AG08395 (cell line): Measurements from ENCODE around the gene ITPR2.

Source experiments
- DNase-seq: peaks from one replicate; pipeline ENCODE4 v3.0.0; 2012; ENCODE audit warnings: mixed read lengths, low spot score

The ITPR2 gene

DNA sequence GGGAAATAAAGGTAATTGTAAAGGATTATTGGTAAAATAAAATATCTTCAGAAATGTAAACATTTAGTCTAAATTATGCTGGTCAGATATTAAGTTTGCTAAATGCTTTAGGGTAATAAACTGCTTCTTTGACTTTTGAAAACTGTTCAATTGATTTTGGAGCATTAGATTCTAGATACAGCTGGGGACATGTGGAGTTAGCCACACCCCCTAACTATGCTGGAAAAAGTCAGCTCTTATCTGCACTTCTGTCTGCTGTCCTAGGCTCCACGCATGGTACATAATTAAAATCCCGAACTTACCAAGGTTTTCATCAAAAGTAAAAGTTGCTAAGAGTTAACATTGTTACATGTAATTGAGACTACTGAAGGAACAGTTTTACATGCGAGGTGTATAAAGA, 78.8 kb downstream of the ITPR2 start:
- no peak for DNase-seq

DNA sequence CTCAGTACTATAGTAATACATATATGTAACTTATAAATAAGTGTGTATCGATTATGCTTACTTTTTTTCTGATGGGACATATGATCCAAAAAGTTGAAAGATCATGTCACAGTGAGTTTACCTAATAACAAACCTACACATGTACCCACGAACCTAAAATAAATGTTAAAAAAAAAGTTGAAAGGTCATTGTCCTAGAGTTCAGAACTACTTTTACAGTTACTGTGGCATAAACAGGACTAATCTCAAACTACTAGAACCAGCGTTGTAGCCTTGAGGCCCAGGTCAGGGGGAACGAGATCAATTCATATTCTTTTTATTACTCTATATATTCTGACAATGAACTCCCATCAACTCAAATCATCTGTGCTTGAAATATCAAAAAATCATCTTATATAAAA, 81.8 kb downstream of the ITPR2 start:
- DNase-seq: no peak

- DNase-seq: no peak
Measured at GRCh38 chr12:26750531-26751175, 82.3 kb downstream of the ITPR2 start.

DNA sequence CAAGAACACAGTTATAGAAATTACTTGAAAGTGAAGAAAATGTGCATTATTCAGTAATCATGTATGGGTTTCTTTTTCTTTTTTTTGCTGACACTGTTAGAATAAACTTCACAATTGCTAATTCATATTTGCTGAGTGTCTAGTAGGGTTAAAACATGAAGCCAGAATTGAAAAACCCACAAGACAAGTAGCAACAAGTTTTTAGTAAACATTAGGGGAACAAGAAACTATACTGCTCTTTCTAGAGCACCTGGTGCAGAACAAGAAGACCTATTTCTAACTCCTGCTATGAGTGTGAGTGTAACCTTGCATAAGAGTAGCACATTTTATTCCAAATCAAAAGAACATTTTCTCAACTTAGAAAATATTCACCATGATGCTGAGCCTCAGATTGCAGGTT, 83.2 kb downstream of the ITPR2 start:
- no peak for DNase-seq

- DNase-seq: peak; percentile 20
Measured at GRCh38 chr12:26748741-26749431, 84.1 kb downstream of the ITPR2 start.

- no peak for DNase-seq
Measured at GRCh38 chr12:26748412-26748740, 84.6 kb downstream of the ITPR2 start.

DNA sequence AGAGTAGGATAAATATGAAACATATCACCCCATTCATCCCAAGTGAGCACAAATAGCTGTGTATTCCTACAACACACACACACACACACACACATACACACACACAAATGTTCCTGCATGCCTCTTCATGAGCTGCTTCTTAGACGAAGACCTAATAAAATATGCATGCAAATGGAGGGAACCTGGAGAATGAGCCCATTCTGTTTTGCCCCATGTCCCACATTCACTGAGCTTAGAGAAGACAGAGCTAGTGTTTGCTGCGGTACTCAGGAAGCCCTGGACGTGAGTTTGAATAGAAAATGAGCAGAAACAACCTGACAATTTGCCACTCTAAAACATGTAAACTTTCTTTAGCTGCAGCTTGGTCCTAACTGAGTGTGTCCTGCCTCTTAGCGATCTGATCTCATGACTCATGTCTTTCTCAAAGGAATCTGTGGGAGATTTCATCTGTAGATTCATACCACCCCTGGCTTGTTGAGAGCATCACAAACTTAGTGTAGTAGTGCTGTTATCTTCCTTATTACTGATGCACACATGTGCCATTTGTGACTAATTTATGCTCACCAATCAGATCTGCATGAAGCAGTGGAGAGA, 86.8 kb downstream of the ITPR2 start:
- peak; percentile 89 for DNase-seq

DNA sequence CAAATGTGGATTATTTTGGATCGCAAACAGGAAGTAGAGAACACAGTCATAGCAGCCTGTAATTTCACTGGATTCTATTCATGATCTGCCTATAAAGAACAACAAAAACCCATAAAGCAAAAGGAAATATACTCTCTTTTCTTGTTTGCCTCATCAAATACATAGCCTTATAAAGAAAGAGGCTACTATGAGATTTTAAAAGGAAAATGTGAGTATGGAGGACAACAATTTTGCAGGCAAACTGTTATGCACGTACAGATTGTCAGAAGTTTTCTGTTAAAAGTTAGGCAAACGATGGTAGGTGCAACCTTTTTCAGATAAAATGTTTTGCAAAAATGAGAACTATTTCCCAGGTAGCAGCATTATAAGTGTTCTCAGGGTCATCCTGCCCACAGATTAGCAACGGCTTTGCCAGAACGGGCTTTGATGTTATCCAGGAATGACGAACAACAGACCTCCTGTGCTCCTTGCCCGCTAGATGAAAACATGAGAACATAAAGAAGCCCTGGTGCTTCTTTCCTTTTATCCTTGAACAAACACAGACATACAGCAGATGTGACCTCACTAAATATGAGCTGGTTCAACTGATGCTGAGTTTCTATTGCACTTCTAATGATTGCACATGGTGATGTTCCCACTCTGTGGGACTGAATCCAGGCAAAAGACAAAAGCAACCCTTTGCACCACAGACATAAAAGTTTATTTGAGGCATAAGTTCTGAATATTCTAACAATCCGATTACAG, 88.1 kb downstream of the ITPR2 start:
- no peak for DNase-seq

- no peak for DNase-seq
Measured at GRCh38 chr12:26744042-26744626, 88.9 kb downstream of the ITPR2 start.

DNA sequence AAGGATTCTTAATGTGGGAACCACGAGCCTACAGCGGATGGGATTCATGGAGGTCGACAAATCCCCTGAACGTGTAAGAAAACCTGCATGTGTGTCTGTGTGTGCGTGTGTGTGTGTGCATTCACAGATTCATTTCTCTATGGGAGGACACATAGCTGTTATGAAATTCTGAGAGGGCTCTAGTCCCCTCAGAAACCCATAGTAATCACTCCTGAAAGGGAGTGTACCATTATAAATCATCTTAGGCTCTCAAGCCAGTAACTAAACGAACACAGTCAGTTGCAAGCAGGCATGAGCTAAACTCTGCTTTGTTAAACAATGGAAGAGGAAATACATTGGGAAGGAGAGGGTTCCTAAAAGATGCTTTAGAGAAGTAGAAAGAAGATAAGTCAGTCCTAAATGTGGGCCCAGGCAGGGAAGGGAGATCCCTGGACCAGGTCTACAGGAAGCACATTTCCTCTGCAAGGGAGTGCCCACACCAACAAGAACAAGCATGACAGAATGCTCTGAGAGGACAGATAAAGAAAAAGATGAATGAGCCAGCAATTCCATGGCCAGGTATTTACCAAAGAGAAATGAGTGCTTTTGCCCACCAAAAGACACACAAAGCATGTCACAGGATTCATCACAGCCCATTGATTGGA, 91.3 kb downstream of the ITPR2 start:
- no peak for DNase-seq

GRCh38 chr12:26740991-26741390, 92.0 kb downstream of the ITPR2 start:
- no peak for DNase-seq

DNA sequence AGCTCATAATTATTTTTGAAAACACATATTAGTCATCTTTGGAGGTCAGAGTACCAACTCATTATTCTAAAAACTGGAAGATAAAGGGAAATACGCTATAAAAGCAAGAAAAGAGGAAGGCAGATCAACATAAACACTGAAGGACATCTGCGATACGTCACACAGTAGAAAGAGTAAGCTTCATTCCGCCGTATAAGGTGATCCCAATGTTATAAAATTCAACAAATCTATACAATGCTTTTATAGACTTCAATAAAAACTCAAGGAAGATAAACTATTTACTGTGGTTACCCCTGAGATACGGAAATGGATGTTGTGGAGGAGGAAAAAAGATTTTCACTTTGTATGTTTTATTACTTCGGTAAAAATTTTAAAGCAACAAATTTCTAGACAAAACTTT, 92.6 kb downstream of the ITPR2 start:
- DNase-seq: no peak

- no peak for DNase-seq
Measured at GRCh38 chr12:26737487-26738030, 95.4 kb downstream of the ITPR2 start.

DNA sequence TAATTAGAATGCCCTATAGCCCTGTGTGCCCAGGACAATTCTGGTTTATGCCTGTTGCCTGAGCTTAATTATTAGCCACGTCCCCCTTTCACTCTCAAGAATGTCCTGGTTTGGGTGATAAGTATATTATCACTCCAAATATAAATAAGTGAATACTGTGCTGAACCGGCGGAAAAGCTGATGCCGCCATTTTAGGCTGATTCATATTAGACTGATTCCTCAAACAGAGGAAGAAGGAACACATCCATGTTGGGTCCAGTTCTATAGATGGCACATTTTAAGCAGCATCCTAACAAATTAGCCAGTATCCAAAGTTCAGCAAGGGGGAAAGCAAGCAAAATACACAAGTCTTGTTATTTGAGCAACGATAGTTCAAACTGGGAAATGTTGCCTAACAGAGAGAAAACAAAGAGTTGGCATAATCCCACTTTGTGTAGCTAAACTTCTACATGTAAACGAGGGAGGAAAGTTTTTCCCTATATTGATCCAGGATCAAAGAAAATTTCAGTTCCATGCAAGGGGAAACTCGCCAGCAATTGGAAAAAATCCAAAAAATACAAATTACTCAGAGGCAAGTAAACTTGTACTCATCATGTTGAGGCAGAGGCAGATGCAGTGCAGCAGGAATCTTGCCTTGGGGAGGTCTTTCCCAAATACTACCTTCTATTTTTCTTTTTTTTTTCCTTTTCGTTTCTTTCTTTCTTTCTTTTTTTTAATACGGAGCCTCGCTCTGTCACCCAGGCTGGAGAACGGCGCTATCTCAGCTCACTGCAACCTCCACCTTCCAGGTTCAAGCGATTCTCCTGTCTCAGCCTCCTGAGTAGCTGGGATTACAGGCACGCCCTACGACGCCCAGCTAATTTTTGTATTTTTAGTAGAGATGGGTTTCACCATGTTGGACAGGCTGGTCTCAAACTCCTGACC, 96.2 kb downstream of the ITPR2 start:
- no peak for DNase-seq

GRCh38 chr12:26735249-26735639, 97.8 kb downstream of the ITPR2 start:
- no peak for DNase-seq

GRCh38 chr12:26734510-26735248, 98.3 kb downstream of the ITPR2 start:
- DNase-seq: no peak

GRCh38 chr12:26732005-26732908, 100.7 kb downstream of the ITPR2 start:
- DNase-seq: no peak

GRCh38 chr12:26730481-26731350, 102.3 kb downstream of the ITPR2 start:
- DNase-seq: no peak
